HG03139 (cell line): Measurements from ENCODE around the gene VMP1.
"Not testable (repeated sequence)": the region's sequence is repeated elsewhere in the genome, so short reads cannot be mapped to it uniquely, and the experiment has no call there.

Source experiments
- ATAC-seq: cut with Tn5 transposase; IDR thresholded peaks from one replicate; pipeline ENCODE4 v1.9.1; 2021; ENCODE audit not compliant: unreplicated experiment

The VMP1 gene

DNA sequence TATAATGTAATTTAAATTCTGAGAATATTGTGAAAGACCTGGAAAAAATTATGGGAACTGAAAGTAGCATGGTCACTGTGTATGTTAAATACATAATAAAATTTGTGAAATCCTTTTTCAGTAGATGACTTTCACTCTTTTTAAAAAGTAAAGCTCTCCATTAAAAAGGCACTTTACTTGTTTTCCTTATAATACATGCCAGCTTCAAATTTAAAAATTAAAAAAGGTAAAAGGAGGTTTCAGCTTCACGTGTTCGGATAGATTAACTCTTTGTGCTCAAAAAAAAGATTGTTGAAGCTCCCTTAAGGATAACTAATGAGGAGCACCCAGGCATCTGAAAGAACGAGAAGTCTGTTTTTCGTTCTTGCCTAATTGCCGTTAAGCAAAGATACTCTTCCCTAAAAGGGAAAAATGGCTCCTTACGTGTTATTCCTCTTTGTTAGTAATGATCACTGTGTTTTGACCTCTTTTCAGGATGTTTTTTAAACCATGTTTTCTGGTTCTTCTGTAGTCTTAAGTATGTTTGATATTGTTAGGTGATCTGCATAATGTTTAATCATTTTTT is 97.5 kb downstream of the VMP1 start:
- no peak for ATAC-seq

DNA sequence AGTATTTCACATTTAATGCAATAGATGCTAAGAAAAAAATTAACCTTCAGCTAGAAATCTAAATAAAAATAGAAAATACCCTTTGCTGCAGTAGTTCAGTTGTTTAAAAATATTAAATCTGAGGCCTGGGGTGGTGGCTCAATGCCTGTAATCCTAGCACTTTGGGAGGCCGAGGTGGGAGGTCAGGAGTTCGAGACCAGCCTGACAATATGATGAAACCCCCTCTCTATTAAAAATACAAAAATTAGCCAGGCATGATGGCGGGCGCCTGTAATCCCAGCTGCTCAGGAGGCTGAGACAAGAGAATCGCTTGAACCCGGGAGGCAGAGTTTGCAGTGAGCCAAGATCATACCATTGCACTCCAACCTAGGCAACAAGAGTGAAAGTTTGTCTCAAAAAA is 98.9 kb downstream of the VMP1 start:
- ATAC-seq, result not testable (repeated sequence)

DNA sequence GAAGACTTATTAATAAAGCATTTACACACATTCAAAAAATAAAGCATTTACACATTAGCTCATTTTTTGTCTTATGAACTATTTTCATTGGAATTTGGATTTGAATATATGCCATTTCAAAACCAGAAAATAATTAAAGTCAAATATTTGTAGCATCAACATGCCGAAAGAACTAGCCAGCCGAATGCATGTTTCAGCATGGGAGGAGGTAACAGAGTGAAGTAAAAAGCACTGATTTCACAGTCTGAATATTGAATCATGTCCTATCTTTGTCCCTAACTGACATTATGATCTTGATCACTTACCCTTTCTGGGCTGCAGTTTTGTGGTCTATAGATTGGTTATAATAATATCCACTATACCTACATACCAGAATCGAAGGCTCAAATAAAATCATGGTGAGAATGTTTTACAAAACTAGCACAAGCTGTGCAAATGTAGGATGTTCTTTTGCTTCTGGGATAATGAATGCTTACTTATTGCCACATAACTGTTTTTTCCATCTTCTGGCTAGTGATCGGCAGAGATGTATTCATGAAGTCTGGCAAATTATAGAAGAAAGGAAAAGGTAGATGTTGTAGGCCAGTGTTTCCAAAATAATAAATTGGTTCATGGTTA is 100.5 kb downstream of the VMP1 start:
- no peak for ATAC-seq

DNA sequence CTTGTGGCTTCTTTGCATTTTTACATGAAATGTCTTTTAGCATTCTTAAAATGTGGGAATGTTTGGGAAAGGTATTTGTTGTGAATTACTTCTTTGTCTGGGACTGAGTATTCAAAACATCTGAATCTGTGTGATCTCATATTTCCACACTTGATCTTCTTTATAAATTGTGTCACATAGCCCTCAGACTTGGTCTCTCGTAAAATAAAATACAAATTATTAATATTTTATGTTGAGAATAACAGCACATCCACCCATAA is 103.4 kb downstream of the VMP1 start:
- ATAC-seq, result no peak

DNA sequence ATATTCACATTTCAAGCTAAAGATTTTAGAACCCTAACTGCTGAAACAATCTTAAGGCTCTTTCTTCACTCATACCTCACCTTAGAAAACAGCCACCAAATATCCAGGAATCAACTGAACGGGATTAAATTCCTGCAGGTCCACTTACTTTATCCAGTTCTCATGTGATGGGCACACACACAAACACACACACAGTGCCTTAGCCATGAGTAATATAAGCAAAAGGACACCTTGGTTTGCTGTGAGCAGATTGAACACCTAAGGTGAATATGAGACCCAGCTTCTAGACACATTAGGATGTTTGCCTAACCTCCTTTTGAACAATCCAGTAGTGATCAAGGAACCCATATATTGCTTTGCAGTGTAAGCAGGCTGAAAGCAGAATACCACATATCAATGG is 103.8 kb downstream of the VMP1 start:
- ATAC-seq, result no peak

DNA sequence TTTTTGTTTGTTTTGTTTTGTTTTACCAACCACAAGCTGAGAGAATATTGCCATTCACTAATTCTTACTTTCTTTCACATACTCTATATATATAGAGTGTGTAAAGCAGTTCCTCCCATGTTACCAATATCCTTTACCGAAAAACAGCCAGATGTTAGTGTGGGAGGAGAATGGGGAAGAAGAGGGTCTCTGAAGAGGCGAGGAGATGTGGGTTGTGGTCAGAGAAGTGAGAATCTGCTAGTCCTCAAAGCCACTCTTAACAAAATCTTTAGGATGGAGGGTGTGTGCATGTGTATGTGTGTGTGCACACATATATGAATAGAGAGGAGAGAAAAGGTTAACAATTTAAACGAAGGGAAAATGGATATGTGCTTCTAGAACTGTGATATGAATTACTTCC is 104.7 kb downstream of the VMP1 start:
- no peak for ATAC-seq

DNA sequence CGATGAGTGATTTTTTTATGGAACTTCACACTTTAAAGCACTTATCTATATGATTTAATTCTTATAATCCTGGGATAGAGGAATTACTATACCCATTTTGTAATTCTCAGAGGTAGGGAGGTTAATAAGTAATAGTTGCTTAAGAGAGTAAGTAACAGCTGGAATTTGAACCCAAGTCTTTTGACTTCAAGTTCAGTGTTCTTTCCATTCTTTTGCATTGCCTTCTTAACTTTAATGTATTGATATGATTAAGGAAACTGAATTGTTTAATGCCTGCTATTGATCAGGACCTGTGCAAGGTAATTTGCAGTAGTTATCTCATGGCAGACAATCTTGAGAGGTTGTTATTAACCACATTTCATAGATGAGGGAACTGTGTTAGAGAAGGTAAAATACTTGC is 106.8 kb downstream of the VMP1 start:
- ATAC-seq, result no peak

DNA sequence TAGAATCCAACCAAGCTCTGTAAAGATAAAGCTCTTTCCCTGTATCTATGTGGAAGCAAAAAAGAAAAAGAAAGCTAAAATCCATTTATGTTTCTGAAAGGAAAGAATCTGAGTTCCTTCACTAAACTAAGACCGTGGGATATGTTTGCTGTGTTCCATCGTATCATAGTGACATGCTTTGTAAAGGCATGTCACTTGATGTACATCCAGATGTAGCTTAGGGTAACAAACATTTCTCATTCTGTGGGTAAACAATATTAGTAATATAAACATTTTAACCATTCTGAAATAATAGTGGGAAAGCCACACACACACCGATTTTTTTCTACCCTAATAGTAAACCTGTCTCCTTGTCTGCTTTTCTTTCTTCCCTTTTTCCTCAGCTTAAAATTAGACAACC is 107.2 kb downstream of the VMP1 start:
- no peak for ATAC-seq

DNA sequence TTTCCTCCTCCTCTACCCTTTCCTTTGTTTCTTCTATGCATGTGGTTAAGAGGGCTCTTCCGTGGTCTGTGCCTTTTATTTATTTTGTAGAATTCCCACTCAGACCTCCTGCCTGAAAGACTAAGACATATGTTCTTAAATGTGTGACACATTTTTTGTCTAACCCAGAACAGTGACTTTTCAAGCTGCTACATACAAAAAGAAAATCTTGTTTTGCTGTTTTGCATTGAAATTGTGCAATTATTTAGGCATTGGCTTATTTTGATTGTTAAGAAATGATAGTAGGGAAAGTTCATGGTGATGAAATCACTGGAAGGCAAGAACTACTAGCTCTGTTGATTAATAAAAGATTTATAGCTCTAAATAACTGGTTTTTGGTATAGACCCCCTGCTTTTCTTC is 108.5 kb downstream of the VMP1 start:
- no peak for ATAC-seq

DNA sequence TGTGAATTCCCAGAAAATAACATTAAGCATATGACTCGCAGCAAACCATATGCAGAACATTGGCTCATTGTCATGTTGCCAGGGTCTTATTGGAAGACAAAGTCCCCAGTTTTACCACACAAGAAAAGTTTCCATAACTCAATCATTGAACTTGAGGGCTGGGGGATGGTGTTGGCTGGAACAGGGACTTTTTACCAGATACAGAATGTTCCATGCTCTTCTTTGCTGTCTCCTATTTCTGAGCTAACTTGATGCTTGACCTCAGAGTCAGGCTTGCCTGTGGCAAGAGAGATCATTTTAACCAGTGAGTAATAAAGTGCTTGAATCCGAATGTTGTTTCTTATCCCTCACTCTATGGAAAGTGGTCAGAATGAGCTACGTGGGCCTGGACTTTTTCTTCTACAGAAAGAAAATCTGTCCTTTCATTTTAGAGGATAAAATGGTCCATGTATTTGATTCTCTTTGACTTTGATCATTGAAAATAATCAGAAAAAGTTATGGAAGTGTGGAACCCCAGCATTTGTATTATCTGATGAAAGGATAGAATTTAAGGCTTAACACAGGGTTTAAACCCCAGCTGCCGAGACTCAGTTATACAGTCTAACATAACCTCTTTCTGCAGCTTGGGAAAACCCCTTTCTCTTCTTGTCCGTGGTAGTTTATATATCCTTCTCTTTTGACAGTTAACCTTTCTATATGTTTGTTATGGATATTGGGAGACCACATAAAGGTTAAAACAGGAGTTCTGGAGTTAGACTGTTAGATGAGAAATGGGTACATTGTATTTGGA is 118.3 kb downstream of the VMP1 start:
- no peak for ATAC-seq

DNA sequence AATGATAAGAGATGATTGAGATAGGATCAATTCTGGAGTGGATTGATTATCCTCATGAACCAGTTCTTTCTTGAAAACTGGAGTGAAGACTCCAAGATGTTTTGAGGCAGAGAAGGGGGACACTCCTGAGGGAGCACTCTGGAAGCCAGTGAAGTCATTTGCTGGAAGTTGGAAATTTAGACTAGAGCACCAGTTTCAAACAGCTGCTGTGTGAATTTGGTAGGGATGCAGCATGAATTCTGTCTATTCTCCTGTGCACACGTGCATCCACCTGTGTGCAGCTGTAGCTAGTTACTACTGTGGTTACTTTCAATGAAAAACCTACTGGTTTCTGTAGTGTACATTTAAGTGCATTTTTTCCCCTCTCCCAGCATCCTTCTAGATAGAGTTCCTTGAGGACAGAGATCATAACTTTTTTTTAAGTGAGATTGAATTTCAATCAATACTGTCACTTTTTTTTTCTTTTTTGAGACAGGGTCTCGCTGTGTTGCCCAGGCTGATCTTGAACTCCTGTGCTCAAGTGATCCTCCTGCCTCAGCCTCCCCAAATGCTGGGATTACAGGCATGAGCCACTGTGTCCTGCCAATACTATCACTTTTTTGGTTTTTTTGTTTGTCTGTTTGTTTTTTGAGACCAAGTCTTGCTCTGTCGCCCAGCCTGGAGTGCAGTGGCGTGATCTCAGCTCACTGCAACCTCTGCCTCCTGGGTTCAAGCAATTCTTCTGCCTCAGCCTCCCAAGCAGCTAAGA is 119.4 kb downstream of the VMP1 start:
- ATAC-seq, result no peak

DNA sequence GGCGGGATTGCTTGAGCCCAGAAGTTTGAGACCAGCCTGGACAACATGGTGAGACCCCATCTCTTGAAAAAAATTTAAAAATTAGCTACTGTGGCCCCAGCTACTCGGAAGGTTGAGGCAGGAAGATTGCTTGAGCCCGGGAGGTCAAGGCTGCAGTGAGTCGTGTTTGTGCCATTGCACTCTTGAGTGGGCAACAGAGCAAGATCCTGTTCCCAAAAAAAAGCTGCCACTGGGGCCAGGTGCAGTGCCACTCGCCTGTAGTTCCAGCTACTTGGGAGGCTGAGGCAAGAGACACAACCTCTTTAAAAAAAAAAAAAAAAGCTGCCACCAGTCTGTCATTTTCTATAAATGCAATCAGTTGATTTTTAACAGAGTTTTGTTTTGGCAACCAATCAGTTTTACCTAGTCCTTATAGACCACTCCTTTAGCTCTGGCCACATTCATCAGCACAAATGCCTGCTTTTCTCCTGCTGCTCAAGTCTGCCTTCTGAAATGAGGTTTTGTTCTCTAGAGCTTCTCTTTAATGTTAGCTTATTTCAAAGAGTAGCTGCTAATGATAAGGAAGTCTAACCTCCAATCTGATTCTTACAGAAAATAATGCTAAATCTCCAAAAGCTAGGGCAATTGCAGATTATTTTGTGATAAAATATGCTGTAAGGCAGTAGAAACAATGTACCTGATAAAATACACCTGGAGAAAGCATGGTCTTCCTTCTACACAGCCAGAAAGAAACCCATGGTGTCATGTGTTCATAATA is 120.4 kb downstream of the VMP1 start:
- ATAC-seq, result no peak

DNA sequence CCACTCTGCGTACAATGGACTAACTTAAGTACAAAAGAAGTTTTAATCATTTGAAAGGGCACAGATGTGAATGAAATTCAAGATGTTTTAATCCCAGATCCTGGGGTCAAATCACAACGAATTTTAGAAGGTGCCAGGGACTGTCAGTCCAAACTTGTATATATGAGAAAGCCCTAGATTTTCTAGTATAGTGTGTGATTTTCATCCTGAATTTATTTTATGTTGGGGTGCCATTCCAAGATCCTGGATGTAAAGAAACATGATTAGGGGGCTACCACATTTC is 121.0 kb downstream of the VMP1 start:
- no peak for ATAC-seq

DNA sequence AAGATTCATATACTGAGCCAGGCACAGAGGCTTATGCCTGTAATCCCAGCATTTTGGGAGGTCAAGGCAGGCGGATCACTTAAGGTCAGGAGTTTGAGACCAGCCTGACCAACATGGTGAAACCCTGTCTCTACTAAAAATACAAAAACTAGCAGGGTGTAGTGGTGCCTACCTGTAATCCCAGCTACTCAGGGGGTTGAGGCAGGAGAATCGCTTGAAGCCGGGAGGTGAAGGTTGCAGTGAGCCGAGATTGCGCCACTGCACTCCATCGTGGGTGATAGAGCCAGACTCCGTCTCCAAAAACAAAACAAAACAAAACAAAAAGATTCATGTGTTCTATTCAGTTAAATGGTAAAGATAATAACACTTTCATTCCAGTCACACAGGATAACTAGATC is 121.4 kb downstream of the VMP1 start:
- not testable (repeated sequence) for ATAC-seq

DNA sequence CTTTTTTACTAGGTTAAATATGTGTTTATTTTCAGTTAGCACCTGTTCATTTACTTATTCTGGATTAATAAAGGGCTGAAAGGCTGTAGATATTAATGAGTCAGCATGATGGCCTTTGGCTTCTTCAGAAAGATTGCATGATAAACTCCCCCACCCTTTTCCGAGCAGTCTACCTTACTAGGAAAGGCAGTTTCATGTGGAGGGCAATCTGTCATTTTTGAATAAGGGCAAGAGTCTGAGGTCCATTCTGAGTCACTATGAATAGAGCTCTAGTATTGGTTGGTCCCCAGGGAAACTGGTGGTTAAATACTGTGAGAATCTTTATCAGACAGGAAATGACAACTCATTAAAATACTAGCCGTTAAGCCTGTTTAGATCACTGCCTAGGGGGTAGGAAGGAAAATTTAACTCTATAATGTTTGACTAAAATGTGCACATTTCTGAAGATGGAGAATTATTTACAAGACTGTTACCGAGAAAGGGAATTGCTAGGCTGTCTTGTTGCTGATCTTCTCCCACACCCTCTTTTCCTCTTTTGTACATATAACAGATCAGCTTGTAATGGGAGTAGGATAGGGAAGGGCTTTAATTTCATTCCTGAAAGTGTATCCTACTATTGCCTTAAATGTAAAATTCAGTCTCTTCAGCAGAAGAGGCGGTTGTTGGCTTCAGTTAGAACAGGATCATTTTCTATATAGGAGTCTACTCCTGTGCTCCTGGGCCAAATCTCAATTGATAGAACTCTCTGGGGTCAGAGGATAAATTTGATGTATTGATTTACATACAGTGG is 122.0 kb downstream of the VMP1 start:
- ATAC-seq, result peak; percentile 61

DNA sequence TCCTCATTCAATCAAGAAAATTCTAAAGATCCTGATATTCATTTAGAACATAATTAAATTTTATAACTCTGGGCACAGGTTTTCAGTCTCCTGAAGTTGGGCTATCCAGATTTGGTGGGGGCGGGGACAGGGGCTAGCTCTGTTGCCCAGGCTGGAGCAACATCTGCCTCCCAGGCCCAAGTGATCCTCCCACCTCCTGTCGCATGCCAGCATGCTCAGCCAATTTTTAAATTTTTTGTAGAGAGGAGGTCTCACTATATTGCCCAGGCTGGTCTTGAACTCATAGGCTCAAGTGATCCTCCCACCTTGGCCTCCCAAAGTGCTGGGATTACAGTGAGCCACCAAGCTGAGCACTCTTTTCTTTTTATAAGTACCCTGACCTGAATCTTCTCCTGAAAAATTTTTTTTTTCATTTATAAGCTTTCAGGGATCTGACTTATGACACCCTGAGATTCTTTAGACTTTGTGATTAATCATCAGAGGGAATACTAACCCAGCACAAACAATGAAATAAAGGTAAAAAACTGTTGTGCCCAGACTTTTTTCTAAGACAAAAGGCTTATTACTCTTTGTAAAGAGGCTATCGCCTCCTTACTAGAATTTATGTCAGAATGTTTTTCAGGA is 122.7 kb downstream of the VMP1 start:
- ATAC-seq, result no peak

DNA sequence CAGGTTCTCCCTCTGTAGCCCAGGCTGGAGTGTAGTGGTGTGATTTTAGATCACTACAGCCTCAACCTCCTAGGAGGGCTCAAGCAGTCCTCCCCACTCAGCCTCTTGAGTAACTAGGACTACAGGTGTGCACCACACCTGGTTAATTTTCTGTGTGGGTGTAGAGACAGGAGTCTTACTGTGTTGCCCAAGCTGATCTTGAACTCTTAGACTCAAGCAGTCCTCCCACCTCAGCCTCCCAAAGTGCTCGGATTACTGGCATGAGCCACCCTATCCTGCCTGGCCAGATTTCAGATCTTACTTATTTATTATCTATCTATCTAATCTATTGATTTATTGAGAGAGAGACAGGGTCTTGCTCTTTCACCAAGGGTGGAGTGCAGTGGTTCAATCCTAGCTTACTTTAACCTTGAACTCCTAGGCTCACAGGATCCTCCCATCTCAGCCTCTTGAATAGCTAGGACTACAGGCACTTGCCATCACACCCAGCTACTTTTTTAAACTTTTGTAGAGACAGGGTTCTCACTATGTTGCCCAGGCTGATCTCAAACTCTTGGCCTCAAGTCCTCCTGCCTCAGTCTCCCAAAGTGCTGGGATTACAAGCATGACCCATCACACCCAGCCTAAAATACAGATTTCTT is 123.5 kb downstream of the VMP1 start:
- no peak for ATAC-seq

DNA sequence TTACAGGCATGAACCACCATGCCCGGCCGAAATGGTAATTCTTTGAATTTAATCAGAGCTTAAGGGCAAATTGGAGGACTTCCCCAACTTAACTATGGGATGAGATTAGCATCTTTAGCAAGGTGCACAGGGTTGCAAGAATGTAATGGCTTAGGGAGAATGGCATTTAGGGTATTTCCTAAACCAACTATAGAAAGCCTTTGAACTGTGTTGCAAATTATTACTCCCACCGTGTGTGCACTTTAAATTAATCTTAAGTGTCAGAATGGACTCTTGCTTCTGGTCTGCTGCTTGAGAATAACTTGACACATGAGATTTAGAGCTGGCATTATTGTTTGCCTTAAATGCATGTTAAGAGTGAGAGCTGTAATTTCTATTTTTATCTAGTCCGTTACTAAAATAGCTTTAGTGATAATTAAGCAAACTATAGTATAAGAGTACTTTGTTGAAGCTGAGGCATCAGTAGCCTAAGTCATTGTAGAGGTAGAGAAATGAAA is 125.5 kb downstream of the VMP1 start:
- ATAC-seq, result no peak

DNA sequence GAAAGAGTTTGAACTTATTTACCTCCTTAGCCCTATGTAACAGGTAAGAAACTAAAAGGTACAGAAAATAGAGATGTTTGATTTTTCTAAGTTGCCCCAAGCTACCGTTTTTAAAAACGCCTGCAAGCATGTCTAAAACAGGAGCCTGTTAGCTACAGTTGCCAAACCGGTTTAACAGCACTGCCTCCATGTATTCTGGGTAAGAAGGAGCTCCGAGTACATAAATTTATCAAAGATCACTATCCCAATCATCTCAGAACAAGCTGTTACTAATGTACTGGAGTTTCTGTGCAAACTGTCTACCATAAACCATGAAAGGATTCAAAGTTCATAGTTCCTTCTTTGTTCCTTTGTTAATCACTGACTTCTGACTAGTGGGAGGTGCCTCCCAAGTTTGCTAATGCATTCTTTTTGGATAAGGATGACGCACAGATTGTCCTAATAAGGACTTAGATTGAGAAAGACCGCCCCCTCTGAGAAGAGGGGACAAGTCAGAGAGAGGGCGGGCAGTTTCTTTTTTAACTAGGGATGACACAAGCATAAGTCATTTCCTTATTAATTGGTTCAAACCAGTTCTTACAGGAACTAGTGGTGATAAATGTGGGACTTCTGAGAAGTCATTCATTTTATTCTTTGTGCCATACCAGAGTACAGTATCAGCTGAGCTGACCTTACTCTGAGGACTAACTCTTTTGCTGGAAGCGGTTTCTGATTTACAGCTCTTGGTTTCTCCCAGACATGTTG is 130.0 kb downstream of the VMP1 start:
- peak; percentile 72 for ATAC-seq
